HL-60 (cell line): ENCODE measurements around the gene S100A9.

Experiments used
- DNase-seq, 2 experiments: peaks; one replicate each; pipeline ENCODE4 v3.0.0-alpha.2; 2010 to 2020; ENCODE audit warnings: low read depth in 1 of 2, low spot score in 1 of 2
- H3K27ac ChIP-seq: fragments of 250-450 bp; sonication (Bioruptor Pico); replicated peaks from 2 replicates; pipeline ENCODE4 v1.5.1; 2020; ENCODE audit warnings: mild to moderate bottlenecking, moderate library complexity
- H3K27me3 ChIP-seq: fragments of 250-450 bp; sonication (Bioruptor Pico); 2 replicates; pipeline ENCODE4 v1.5.1; 2021; ENCODE audit warnings: mild to moderate bottlenecking, moderate library complexity; ENCODE audit not compliant: insufficient read depth, poor library complexity, severe bottlenecking
- H3K4me3 ChIP-seq: replicated peaks from 2 replicates; pipeline ENCODE4 v1.5.1; 2011; ENCODE audit warnings: mild to moderate bottlenecking, control low read depth, low read length; ENCODE audit not compliant: insufficient read depth
- GABPA ChIP-seq: IDR thresholded peaks from 2 replicates; pipeline ENCODE4 v1.6.1; 2012; ENCODE audit warnings: low read depth
- POLR2AphosphoS5 ChIP-seq: IDR thresholded peaks from 2 replicates; pipeline ENCODE4 v1.6.1; 2012; ENCODE audit warnings: low read depth
- SPI1 ChIP-seq: IDR thresholded peaks from 2 replicates; pipeline ENCODE4 v1.6.1; 2012; ENCODE audit warnings: low read depth, mild to moderate bottlenecking, borderline replicate concordance
- TF ChIP-seq, protein P1 (sequence below): IDR thresholded peaks from one replicate; pipeline ENCODE4 v1.5.1; 2011; ENCODE audit warnings: low read length, control low read depth, inconsistent platforms; ENCODE audit not compliant: insufficient read depth
- TF ChIP-seq, protein P2 (sequence below): IDR thresholded peaks from 2 replicates; pipeline ENCODE4 v1.6.1; 2012; ENCODE audit warnings: low read depth; ENCODE audit not compliant: insufficient replicate concordance

The S100A9 gene

GRCh38 chr1:153371231-153371630, 13.6 kb downstream of the S100A9 start:
- TF ChIP-seq, protein P1, sequence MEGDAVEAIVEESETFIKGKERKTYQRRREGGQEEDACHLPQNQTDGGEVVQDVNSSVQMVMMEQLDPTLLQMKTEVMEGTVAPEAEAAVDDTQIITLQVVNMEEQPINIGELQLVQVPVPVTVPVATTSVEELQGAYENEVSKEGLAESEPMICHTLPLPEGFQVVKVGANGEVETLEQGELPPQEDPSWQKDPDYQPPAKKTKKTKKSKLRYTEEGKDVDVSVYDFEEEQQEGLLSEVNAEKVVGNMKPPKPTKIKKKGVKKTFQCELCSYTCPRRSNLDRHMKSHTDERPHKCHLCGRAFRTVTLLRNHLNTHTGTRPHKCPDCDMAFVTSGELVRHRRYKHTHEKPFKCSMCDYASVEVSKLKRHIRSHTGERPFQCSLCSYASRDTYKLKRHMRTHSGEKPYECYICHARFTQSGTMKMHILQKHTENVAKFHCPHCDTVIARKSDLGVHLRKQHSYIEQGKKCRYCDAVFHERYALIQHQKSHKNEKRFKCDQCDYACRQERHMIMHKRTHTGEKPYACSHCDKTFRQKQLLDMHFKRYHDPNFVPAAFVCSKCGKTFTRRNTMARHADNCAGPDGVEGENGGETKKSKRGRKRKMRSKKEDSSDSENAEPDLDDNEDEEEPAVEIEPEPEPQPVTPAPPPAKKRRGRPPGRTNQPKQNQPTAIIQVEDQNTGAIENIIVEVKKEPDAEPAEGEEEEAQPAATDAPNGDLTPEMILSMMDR: no peak
- TF ChIP-seq GABPA: no peak
- TF ChIP-seq, protein P2, sequence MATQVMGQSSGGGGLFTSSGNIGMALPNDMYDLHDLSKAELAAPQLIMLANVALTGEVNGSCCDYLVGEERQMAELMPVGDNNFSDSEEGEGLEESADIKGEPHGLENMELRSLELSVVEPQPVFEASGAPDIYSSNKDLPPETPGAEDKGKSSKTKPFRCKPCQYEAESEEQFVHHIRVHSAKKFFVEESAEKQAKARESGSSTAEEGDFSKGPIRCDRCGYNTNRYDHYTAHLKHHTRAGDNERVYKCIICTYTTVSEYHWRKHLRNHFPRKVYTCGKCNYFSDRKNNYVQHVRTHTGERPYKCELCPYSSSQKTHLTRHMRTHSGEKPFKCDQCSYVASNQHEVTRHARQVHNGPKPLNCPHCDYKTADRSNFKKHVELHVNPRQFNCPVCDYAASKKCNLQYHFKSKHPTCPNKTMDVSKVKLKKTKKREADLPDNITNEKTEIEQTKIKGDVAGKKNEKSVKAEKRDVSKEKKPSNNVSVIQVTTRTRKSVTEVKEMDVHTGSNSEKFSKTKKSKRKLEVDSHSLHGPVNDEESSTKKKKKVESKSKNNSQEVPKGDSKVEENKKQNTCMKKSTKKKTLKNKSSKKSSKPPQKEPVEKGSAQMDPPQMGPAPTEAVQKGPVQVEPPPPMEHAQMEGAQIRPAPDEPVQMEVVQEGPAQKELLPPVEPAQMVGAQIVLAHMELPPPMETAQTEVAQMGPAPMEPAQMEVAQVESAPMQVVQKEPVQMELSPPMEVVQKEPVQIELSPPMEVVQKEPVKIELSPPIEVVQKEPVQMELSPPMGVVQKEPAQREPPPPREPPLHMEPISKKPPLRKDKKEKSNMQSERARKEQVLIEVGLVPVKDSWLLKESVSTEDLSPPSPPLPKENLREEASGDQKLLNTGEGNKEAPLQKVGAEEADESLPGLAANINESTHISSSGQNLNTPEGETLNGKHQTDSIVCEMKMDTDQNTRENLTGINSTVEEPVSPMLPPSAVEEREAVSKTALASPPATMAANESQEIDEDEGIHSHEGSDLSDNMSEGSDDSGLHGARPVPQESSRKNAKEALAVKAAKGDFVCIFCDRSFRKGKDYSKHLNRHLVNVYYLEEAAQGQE: no peak
- no peak for TF ChIP-seq SPI1
- no peak overlapping the region for H3K27ac ChIP-seq
- no peak for DNase-seq
- peaks cover 4% of the 10 kb centered on the region for H3K27me3 ChIP-seq
- no peak overlapping the region for H3K4me3 ChIP-seq

GRCh38 chr1:153372571-153372970, 14.9 kb downstream of the S100A9 start:
- peaks cover 4% of the 10 kb centered on the region for H3K27me3 ChIP-seq
- TF ChIP-seq POLR2AphosphoS5 (no peak), SPI1 (no peak), GABPA (no peak)
- TF ChIP-seq, protein P1: no peak
- TF ChIP-seq, protein P2: no peak
- no peak for DNase-seq
- H3K4me3 ChIP-seq: no peak overlapping the region
- no peak overlapping the region for H3K27ac ChIP-seq

GRCh38 chr1:153374071-153374470, 16.4 kb downstream of the S100A9 start:
- H3K4me3 ChIP-seq: no peak overlapping the region
- peaks cover 13% of the 10 kb centered on the region for H3K27me3 ChIP-seq
- H3K27ac ChIP-seq: peak overlapping the region; percentile 39; the same call in 1 of the 2 replicates
- peak in 1 of 2 experiments; percentile 59 for DNase-seq
- TF ChIP-seq POLR2AphosphoS5 (no peak), SPI1 (peak; percentile 79), GABPA (no peak)
- TF ChIP-seq, protein P2: no peak
